ENCODE data around the gene DCLRE1C.
"Not testable (repeated sequence)": the region's sequence is repeated elsewhere in the genome, so short reads cannot be mapped to it uniquely, and the experiment has no call there.

- TF ChIP-seq MAZ (IDR thresholded peaks at IDR 0.05; ENCODE audit: borderline replicate concordance, low read depth, low read length); CTCF (IDR thresholded peaks at IDR 0.05); HEYL (CRISPR knock-in tag; IDR thresholded peaks at IDR 0.05); TP53 (CRISPR knock-in tag; IDR thresholded peaks at IDR 0.05); CBX2 (IDR thresholded peaks at IDR 0.05; ENCODE audit: borderline replicate concordance, low read depth); MAX (IDR thresholded peaks at IDR 0.05); RAD21 (conservative IDR thresholded peaks at IDR 0.05 in 1 of 2, IDR thresholded peaks at IDR 0.05 in 1 of 2); ZFP36 (IDR thresholded peaks at IDR 0.05; ENCODE audit: borderline replicate concordance, partially characterized antibody); HDAC2 (IDR thresholded peaks at IDR 0.05): not testable (repeated sequence)
Observed at GRCh38 chr10:14974153-14974998, 20.5 kb upstream of the DCLRE1C start.

All from A549 (cell line).